Mesothelial cell of epicardium (in vitro differentiated cells): ENCODE data around the gene SYT1. TPM values are rescaled to one million over a fixed set of nuclear protein-coding genes. Genes with fewer than 3 reads are reported as not detected.

Experiments used
- DNase-seq, 2 experiments: peaks; one replicate each; pipeline ENCODE4 v3.0.0; 2021; ENCODE audit warnings: low spot score in 2 of 2; ENCODE audit not compliant: unreplicated experiment in 2 of 2
- H3K27ac Mint-ChIP-seq: 2 replicates; pipeline ENCODE4 v1.8.0; 2021; ENCODE audit warnings: mixed read lengths
- H3K27me3 Mint-ChIP-seq: 2 replicates; pipeline ENCODE4 v1.8.0; 2021; ENCODE audit warnings: low read depth, mixed read lengths
- H3K36me3 Mint-ChIP-seq: 2 replicates; pipeline ENCODE4 v1.8.0; 2021; ENCODE audit warnings: mixed read lengths
- H3K4me1 Mint-ChIP-seq: 2 replicates; pipeline ENCODE4 v1.8.0; 2021; ENCODE audit warnings: mixed read lengths
- H3K4me3 Mint-ChIP-seq: 2 replicates; pipeline ENCODE4 v1.8.0; 2021; ENCODE audit warnings: mild to moderate bottlenecking, moderate library complexity, mixed read lengths
- H3K9me3 Mint-ChIP-seq: 2 replicates; pipeline ENCODE4 v1.8.0; 2021; ENCODE audit warnings: mixed read lengths
- total RNA-seq: library from RNA; stranded (reverse); gene quantifications from 3 replicates; pipeline ENCODE4 v1.2.1, GENCODE V29; 2021
- TF ChIP-seq, protein P1 (sequence below): fragments of 200-600 bp; sonication (generic); IDR thresholded peaks from one replicate; pipeline ENCODE4 v1.5.0; 2021; ENCODE audit warnings: antibody characterized with exemption; ENCODE audit not compliant: unreplicated experiment

Gene SYT1
- total RNA-seq, 1 donor from 2014 or later, result 13.6 TPM

GRCh38 chr12:79344855-79345847, 480.6 kb downstream of the SYT1 start:
- TF ChIP-seq, protein P1, sequence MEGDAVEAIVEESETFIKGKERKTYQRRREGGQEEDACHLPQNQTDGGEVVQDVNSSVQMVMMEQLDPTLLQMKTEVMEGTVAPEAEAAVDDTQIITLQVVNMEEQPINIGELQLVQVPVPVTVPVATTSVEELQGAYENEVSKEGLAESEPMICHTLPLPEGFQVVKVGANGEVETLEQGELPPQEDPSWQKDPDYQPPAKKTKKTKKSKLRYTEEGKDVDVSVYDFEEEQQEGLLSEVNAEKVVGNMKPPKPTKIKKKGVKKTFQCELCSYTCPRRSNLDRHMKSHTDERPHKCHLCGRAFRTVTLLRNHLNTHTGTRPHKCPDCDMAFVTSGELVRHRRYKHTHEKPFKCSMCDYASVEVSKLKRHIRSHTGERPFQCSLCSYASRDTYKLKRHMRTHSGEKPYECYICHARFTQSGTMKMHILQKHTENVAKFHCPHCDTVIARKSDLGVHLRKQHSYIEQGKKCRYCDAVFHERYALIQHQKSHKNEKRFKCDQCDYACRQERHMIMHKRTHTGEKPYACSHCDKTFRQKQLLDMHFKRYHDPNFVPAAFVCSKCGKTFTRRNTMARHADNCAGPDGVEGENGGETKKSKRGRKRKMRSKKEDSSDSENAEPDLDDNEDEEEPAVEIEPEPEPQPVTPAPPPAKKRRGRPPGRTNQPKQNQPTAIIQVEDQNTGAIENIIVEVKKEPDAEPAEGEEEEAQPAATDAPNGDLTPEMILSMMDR, result no peak
- peaks cover 2% of the 10 kb centered on the region for H3K36me3 Mint-ChIP-seq
- H3K4me3 Mint-ChIP-seq, result no peak overlapping the region
- no peaks in the 10 kb centered on the region for H3K4me1 Mint-ChIP-seq
- H3K27ac Mint-ChIP-seq, result no peak overlapping the region
- DNase-seq, result peak in 1 of 2 experiments; percentile 40
- no peaks in the 10 kb centered on the region for H3K27me3 Mint-ChIP-seq
- peaks cover 9% of the 10 kb centered on the region for H3K9me3 Mint-ChIP-seq

DNA sequence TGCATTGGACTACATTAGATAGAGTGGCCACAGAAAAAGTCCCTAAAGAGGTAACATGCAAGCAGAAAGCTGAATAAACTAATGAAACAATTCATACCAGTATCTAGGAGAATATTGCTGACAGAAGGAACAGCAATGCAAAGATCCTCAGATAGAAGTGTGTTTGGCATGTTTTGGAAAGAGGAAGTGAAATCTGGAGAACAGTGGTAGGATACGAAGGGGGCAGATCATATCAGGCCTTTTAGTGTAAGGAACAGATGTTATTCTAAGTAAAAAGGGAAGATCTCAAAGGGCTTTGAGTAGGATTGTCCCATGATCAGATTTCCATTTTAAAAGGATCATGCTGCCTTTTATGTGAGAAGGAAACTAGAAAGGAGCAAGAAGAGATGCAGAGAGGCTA, 483.3 kb downstream of the SYT1 start:
- H3K36me3 Mint-ChIP-seq, result no peaks in the 10 kb centered on the region
- H3K27me3 Mint-ChIP-seq, result no peaks in the 10 kb centered on the region
- H3K4me1 Mint-ChIP-seq, result no peaks in the 10 kb centered on the region
- TF ChIP-seq, protein P1, result no peak
- no peak overlapping the region for H3K4me3 Mint-ChIP-seq
- peaks cover 3% of the 10 kb centered on the region for H3K9me3 Mint-ChIP-seq
- no peak overlapping the region for H3K27ac Mint-ChIP-seq
- DNase-seq, result no peak

GRCh38 chr12:79351251-79351650, 486.7 kb downstream of the SYT1 start:
- Mint-ChIP-seq H3K27me3 (no peaks in the 10 kb centered on the region), H3K4me3 (no peak overlapping the region), H3K9me3 (peaks cover 3% of the 10 kb centered on the region), H3K27ac (no peak overlapping the region), H3K36me3 (peaks cover 2% of the 10 kb centered on the region), H3K4me1 (no peaks in the 10 kb centered on the region)
- no peak for DNase-seq
- TF ChIP-seq, protein P1, result no peak

- Mint-ChIP-seq H3K9me3 (no peaks in the 10 kb centered on the region), H3K36me3 (peaks cover 3% of the 10 kb centered on the region)
These were observed 491.6 kb downstream of the SYT1 start for GRCh38 chr12:79356216-79356615.

DNA sequence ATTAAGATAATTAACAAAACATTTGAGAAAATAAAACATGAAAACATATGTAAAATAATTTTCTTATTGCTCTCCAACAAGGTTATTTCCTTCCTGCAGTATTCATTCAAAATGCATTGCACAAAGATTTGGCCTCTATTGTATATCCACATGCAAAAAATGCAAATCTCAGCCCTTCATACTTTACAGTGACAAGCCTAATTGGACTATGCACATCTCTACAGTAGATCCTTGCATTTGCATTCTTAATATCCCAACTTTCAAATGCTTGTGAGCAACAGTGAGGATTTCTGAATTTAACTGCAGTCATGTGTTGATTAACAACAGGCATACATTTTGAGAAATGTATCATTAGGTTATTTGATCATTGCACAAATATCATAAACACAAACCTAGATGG, 492.5 kb downstream of the SYT1 start:
- Mint-ChIP-seq H3K27ac (no peak overlapping the region), H3K4me3 (no peak overlapping the region), H3K9me3 (no peaks in the 10 kb centered on the region), H3K36me3 (peaks cover 3% of the 10 kb centered on the region), H3K4me1 (no peaks in the 10 kb centered on the region), H3K27me3 (no peaks in the 10 kb centered on the region)
- TF ChIP-seq, protein P1, result no peak
- DNase-seq, result no peak

More at GRCh38 chr12:79356216-79356615, 491.6 kb downstream of the SYT1 start:
- H3K4me1 Mint-ChIP-seq, result no peaks in the 10 kb centered on the region
- TF ChIP-seq, protein P1, result no peak
- DNase-seq, result no peak
- no peak overlapping the region for H3K4me3 Mint-ChIP-seq
- H3K27me3 Mint-ChIP-seq, result no peaks in the 10 kb centered on the region
- no peak overlapping the region for H3K27ac Mint-ChIP-seq
